ENCODE results near the gene FGF3.

DNA sequence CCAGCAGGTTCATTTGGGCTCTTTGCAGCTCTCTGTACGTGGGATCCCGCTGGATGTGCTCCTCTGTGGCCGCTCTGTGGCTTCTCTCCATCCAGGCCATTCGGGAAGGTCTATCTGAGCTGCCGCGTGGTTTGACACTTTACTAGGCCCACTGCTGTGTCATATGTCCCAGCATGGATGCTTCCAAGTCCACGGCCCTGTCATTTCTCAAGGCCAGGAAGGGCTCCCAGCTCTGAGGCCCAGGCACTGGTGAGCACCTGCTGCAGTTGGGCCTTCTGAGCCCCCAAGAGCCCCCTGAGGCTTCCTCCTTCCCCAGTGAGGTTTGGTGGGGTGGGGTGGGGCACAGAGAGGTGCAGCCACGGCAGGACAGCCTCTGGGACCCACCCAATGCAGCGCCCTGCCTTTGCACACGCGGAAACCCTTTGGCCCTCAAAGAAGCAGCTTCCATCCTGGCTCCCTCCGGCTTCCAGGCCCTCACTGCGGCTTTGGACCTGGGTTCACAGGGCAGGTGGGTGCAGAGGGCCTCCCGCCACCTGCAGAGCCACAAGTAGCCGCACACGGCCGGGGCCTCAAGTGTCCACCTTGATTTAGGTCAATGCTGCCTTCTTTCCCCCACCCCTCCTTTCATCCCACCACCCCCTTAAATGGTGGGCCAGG lies 44.5 kb upstream of the FGF3 start:
- TF ChIP-seq, protein P1, sequence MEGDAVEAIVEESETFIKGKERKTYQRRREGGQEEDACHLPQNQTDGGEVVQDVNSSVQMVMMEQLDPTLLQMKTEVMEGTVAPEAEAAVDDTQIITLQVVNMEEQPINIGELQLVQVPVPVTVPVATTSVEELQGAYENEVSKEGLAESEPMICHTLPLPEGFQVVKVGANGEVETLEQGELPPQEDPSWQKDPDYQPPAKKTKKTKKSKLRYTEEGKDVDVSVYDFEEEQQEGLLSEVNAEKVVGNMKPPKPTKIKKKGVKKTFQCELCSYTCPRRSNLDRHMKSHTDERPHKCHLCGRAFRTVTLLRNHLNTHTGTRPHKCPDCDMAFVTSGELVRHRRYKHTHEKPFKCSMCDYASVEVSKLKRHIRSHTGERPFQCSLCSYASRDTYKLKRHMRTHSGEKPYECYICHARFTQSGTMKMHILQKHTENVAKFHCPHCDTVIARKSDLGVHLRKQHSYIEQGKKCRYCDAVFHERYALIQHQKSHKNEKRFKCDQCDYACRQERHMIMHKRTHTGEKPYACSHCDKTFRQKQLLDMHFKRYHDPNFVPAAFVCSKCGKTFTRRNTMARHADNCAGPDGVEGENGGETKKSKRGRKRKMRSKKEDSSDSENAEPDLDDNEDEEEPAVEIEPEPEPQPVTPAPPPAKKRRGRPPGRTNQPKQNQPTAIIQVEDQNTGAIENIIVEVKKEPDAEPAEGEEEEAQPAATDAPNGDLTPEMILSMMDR (IDR thresholded peaks at IDR 0.05; ENCODE audit: low read depth, low read length): no peak
- TF ChIP-seq, protein P2, sequence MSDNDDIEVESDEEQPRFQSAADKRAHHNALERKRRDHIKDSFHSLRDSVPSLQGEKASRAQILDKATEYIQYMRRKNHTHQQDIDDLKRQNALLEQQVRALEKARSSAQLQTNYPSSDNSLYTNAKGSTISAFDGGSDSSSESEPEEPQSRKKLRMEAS (IDR thresholded peaks at IDR 0.05; ENCODE audit: low read depth, low read length): no peak
- TF ChIP-seq POLR2A (IDR thresholded peaks at IDR 0.05; ENCODE audit: extremely low read depth, insufficient read length) (no peak), MYC (IDR thresholded peaks at IDR 0.05; ENCODE audit: low read depth, low read length) (no peak)

Data from NB4 (cell line).